ENCODE results near the gene ANGEL1.

GRCh38 chr14:76781648-76782051 is 31.0 kb downstream of the ANGEL1 start:
- TF ChIP-seq CTCF (IDR thresholded peaks at IDR 0.05; ENCODE audit: low read length) (no peak), EZH2 (IDR thresholded peaks at IDR 0.05; ENCODE audit: borderline replicate concordance, low read length) (no peak)

Data from OCI-LY1 (cell line).